ENCODE results near the gene BANP.

- TF ChIP-seq RXRA (IDR thresholded peaks at IDR 0.05; ENCODE audit: insufficient read depth, low read depth, low read length) (no peak), CTCF (IDR thresholded peaks at IDR 0.05; ENCODE audit: control extremely low read depth in 1 of 3, insufficient read depth in 1 of 3, low read depth in 1 of 3, low read length in 3 of 3) (no peak), BRCA1 (IDR thresholded peaks at IDR 0.05; ENCODE audit: low read depth, low read length) (no peak), CHD2 (IDR thresholded peaks at IDR 0.05; ENCODE audit: low read length) (no peak), ATF2 (IDR thresholded peaks at IDR 0.05; ENCODE audit: low read length) (no peak), ATF3 (IDR thresholded peaks at IDR 0.05; ENCODE audit: insufficient read depth, low read depth, low read length) (no peak)
Observed at GRCh38 chr16:87978127-87978526, 26.9 kb downstream of the BANP start.
